HL-60 (cell line): Measurements from ENCODE around the gene RHBDL1.
"Not testable (repeated sequence)": the region's sequence is repeated elsewhere in the genome, so short reads cannot be mapped to it uniquely, and the experiment has no call there.

Source experiments
- POLR2AphosphoS5 ChIP-seq: IDR thresholded peaks from 2 replicates; pipeline ENCODE4 v1.6.1; 2012; ENCODE audit warnings: low read depth
- TF ChIP-seq, protein P1 (sequence below): IDR thresholded peaks from one replicate; pipeline ENCODE4 v1.5.1; 2011; ENCODE audit warnings: low read length, control low read depth, inconsistent platforms; ENCODE audit not compliant: insufficient read depth
- TF ChIP-seq, protein P2 (sequence below): IDR thresholded peaks from 2 replicates; pipeline ENCODE4 v1.6.1; 2012; ENCODE audit warnings: low read depth; ENCODE audit not compliant: insufficient replicate concordance

DNA sequence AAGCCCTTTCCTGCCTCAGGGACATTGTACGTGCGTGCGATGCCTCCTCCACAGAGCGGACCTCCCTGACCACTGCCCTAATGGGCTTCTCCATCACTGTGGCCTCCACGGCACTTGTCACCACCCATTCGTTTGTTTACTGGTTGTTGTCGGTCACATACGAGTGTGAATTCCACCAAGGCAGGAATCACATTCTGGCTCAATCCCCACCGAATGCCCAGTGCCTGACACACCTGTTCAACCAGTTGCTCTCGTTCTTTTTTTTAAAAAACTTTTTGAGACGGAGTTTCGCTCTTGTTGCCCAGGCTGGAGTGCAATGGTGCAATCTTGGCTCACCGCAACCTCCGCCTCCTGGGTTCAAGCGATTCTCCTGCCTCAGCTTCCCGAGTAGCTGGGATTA is 15.8 kb downstream of the RHBDL1 start:
- TF ChIP-seq, protein P1, sequence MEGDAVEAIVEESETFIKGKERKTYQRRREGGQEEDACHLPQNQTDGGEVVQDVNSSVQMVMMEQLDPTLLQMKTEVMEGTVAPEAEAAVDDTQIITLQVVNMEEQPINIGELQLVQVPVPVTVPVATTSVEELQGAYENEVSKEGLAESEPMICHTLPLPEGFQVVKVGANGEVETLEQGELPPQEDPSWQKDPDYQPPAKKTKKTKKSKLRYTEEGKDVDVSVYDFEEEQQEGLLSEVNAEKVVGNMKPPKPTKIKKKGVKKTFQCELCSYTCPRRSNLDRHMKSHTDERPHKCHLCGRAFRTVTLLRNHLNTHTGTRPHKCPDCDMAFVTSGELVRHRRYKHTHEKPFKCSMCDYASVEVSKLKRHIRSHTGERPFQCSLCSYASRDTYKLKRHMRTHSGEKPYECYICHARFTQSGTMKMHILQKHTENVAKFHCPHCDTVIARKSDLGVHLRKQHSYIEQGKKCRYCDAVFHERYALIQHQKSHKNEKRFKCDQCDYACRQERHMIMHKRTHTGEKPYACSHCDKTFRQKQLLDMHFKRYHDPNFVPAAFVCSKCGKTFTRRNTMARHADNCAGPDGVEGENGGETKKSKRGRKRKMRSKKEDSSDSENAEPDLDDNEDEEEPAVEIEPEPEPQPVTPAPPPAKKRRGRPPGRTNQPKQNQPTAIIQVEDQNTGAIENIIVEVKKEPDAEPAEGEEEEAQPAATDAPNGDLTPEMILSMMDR = not testable (repeated sequence)
- not testable (repeated sequence) for TF ChIP-seq POLR2AphosphoS5
- TF ChIP-seq, protein P2, sequence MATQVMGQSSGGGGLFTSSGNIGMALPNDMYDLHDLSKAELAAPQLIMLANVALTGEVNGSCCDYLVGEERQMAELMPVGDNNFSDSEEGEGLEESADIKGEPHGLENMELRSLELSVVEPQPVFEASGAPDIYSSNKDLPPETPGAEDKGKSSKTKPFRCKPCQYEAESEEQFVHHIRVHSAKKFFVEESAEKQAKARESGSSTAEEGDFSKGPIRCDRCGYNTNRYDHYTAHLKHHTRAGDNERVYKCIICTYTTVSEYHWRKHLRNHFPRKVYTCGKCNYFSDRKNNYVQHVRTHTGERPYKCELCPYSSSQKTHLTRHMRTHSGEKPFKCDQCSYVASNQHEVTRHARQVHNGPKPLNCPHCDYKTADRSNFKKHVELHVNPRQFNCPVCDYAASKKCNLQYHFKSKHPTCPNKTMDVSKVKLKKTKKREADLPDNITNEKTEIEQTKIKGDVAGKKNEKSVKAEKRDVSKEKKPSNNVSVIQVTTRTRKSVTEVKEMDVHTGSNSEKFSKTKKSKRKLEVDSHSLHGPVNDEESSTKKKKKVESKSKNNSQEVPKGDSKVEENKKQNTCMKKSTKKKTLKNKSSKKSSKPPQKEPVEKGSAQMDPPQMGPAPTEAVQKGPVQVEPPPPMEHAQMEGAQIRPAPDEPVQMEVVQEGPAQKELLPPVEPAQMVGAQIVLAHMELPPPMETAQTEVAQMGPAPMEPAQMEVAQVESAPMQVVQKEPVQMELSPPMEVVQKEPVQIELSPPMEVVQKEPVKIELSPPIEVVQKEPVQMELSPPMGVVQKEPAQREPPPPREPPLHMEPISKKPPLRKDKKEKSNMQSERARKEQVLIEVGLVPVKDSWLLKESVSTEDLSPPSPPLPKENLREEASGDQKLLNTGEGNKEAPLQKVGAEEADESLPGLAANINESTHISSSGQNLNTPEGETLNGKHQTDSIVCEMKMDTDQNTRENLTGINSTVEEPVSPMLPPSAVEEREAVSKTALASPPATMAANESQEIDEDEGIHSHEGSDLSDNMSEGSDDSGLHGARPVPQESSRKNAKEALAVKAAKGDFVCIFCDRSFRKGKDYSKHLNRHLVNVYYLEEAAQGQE = not testable (repeated sequence)
